ENCODE data around the gene PIGC.
"Not testable (repeated sequence)": the region's sequence is repeated elsewhere in the genome, so short reads cannot be mapped to it uniquely, and the experiment has no call there.

PIGC gene

DNA sequence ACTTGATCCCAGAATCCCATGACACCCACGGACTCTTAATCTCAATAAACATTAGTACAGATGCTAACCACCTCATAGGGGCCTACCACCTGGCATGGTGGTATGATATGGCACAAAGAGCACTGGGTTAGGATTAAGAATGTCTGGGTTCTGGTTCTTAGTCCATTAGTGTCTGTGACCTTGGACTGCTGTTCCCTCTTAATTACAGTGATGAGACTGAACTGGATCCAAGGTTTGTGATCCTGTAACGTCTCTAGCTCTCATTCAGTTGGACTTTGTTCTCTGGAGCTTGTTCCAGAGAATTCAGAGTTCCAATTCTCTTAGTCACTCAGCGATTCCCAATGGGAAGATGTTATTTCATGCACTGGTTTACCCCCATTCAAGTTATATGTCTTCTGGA, 23.6 kb upstream of the PIGC start:
- no peak for DNase-seq (ENCODE audit: extremely low read depth in 1 of 2, low read depth in 1 of 2)

- no peak for DNase-seq (ENCODE audit: extremely low read depth in 1 of 2, low read depth in 1 of 2)
These were observed 23.0 kb upstream of the PIGC start for GRCh38 chr1:172466795-172467407.

DNA sequence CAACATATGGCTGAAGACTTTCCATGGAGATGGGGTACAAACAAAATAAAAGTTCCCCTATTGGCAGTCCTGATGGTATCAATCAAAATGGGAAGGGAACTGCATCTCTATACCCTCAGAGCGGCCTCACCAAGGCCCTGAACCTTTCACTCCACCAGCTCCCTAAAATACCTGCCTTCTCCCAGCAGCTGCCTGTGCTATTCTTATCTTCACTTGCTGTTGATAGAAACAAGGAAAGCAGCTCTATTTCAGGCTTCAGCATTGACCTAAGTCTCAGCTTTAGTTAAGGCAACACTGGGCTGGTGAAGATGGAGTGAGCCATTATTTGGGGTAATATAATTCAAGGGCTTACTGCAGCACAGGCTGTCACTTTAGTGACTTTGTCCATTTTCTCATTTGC, 21.7 kb upstream of the PIGC start:
- DNase-seq (ENCODE audit: extremely low read depth in 1 of 2, low read depth in 1 of 2) = no peak

DNA sequence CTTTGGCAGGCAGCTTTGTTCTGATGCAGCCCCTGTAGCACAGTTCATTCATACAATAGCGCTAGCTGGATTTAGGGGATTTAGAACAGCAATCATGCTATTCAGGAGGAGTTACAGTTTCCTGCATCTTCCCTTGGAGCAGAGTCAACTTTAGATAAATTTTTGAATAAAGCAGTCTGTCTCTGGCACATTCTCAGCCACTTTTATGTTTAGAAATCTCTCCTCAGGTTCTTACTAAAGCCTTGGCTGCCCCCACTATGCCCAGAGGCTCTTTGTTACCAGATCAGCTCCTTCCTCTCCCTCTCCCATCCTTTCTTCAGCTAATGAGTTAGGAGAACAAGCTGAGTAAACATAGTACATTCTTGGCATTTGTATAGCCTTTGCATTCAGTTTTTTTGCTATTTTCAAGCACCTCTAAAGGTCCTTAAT, 17.0 kb upstream of the PIGC start:
- no peak for DNase-seq (ENCODE audit: extremely low read depth in 1 of 2, low read depth in 1 of 2)

DNA sequence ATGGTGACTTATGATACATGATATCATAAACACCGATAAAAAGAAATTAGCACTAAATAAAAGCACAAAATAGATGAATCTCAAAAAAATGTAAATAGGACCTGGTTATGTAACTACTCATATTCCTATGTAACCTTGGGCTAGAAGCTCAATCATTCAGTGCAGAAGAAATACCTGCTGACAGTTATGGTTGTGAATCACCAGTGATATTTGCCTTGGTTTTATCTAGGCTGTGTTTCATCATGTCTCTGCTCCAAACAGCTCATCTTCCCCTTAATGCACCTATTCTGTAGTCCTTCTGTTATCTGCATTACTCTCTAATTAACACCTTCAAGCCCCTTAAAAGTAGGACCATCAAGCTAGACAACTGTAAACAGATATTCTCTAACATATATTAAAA, 16.3 kb upstream of the PIGC start:
- no peak for DNase-seq (ENCODE audit: extremely low read depth in 1 of 2, low read depth in 1 of 2)

DNA sequence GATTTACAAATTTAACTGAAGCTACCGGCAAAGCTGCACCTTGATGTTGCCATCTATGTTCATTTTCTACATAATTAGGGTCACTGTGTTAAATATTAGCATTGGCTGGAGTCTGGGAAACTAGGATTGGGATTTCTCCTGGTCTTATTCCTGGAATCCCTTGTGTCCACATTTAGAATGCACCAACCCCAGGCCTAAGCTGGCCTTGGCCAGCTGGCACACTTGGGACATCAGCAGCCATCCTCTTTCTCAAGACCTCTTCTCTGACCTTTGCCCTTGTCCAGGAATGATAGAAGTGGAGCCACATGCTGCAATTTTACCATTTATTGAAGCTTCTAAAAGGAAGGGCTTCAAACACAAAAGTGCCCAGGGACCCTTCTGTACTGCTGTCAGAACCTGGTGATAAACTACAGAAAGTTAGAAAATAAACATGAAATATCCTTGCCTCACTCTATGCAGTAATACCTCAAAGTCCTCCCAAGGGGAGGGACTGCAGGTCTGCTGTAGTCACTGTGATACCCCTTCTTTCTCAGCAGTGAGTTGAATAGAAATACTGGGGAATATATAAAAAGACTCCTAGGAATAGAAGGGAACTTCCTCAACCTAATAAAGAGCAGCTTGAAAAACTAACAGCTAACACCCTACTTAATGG, 13.7 kb upstream of the PIGC start:
- DNase-seq (ENCODE audit: extremely low read depth in 1 of 2, low read depth in 1 of 2) = no peak

- DNase-seq (ENCODE audit: extremely low read depth in 1 of 2, low read depth in 1 of 2) = no peak
These were observed 12.5 kb upstream of the PIGC start for GRCh38 chr1:172456344-172456769.

GRCh38 chr1:172455451-172455850, 11.6 kb upstream of the PIGC start:
- no peak for DNase-seq (ENCODE audit: extremely low read depth in 1 of 2, low read depth in 1 of 2)

DNA sequence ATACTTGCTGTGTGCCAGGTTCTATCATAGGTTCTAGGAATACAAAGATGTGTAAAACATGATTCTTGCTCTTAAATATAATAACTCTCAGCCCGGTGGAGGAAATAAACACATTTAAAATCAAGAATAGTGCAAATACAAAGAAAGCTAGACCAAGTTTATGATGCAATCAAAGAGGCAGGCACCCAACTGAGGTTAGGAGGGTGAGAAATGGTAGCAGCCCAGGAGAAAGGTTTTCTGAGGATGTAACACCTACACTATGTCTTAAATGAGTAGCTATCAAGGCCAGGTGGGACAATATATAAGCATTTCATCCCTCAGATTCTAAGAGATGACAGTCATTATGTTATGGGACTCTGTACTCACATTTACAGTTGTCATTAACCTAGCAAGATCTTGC, 9.7 kb upstream of the PIGC start:
- DNase-seq (ENCODE audit: extremely low read depth in 1 of 2, low read depth in 1 of 2) = no peak

GRCh38 chr1:172453153-172453545, 9.3 kb upstream of the PIGC start:
- DNase-seq (ENCODE audit: extremely low read depth in 1 of 2, low read depth in 1 of 2) = no peak

GRCh38 chr1:172452536-172453152, 8.8 kb upstream of the PIGC start:
- no peak for DNase-seq (ENCODE audit: extremely low read depth in 1 of 2, low read depth in 1 of 2)

DNA sequence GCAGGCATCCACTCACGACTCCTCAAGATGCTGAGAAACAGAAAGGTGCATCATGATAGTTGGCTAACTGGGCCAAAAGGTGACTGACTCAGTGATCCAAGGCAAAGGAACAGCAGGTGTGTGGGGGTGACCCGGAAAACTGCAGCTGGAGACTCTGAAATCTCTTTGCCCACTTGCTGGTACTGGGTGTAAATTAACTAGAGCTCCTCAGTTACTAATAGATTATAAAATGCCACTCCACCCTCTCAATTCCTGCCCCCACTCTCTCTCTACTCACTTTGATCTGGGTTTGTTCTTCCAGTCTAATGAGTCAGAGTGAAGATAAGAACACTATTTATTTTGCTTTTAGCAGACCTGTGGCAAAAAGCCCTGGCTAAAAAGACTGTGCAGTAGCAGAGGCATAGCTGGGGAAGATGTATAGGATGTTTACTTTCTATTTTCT, 7.2 kb upstream of the PIGC start:
- DNase-seq (ENCODE audit: extremely low read depth in 1 of 2, low read depth in 1 of 2) = no peak

DNA sequence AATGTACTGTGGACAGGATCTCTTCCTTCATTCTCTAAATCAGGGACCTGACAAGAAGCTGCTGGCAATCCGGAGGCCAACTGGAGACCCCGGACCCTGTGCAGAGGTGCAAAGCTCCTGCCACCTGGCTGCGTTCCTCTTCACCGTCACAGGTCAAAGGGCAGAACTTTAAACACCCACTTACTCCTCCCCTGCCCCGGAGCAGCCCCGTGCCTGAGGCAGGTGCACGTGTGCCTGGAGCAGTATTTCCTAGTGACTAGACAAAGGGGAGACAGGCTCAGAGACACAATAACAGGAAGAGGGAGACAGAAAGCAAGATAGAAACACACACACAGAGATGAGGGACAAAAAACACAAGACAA, 6.6 kb upstream of the PIGC start:
- no peak for DNase-seq (ENCODE audit: extremely low read depth in 1 of 2, low read depth in 1 of 2)

DNA sequence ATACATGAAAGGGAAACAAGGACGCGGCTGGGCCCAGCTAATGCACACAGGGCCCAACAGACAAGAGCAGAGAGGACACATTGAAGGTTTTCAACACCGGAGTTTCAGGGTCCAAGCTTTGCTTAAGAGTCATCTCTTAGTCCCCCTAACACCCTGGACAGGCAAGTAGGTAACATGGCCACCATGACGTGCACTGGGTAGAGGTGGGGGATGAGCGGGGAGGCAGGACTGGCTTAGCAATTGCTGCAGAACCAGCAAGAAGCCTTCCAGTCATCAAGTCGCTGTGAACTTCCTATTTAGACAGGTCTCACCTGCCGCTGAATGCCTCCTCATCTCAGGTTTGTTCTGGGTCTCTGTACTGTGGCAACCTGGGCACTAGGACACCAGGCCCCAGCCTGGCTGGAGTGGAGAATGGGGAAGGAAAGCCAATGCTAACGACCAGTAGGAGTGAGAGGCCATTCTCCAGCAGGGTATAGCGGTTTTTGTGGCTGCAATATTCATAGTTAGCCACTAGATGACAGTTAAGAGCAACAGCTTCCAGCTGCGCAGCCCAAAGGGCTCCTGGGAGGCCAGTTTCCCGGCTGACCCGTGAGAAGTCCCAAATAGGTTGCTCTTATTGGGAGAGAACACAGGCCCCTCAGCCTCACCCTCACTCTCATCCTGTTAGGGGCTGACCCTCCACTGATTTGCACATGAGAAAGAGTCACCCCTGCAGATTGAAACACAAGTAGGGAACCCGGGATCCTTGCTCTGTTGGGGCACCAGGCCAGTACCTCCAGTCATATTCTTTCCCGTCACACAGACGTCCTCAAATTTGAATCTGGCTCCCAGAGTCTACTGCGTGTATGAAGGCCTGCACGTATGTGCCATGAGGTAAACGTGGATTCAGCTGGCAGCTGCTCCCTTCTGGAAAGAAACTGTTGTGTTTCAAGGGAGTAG, 6.0 kb upstream of the PIGC start:
- no peak for DNase-seq (ENCODE audit: extremely low read depth in 1 of 2, low read depth in 1 of 2)

DNA sequence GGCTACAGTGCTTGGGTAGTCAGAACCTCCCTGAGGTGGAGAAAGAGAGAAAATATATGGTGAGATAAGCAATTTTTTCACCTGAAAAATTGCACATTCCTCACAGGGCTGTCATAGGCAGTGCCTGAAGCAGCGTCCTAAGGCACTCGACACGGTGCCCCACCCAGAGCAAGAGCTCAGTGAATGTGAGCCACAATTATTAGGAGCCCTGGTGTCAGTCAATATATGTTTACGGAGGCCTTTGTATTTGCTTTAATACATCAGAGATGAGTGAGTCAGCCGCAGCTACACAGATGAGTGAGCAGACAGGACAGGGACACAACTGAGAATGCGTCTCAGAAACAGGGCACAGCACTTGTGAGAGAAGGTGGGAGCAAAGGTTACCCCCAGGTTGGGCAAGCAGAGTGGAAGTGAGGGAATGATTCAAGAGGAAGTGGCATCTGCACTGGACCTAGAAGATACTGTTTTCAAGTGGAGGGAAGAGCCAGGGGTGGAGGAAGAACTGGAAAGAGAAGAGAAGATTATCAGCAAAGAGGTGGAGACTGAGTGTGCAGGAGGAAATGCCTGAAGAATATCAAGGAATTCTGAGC, 5.2 kb upstream of the PIGC start:
- DNase-seq (ENCODE audit: extremely low read depth in 1 of 2, low read depth in 1 of 2) = no peak

DNA sequence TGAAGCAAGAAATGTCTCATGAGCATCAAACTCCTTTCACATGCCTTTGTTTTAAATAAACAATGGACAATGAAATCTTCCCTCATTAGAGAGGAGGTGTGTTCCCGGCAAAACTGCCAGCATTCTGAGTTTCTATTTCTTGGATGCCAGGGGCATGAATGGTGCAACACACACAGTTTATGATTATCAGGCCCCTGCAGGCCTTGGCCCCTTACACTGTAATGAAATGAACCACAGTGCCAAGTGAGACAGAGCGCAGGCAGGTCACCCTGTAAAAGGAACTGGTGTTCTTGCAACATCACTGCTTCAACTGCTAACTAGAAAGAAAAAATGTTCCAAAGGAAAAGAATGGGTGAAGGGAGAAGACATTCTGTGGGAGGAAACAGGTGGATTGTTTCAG, 3.8 kb upstream of the PIGC start:
- DNase-seq (ENCODE audit: extremely low read depth in 1 of 2, low read depth in 1 of 2) = no peak

GRCh38 chr1:172446547-172446946, 2.7 kb upstream of the PIGC start:
- DNase-seq (ENCODE audit: extremely low read depth in 1 of 2, low read depth in 1 of 2) = no peak

GRCh38 chr1:172442843-172443565, 865 bp downstream of the PIGC start:
- no peak for DNase-seq (ENCODE audit: extremely low read depth in 1 of 2, low read depth in 1 of 2)

GRCh38 chr1:172442404-172442803, 1.5 kb downstream of the PIGC start:
- no peak for DNase-seq (ENCODE audit: extremely low read depth in 1 of 2, low read depth in 1 of 2)

- DNase-seq (ENCODE audit: extremely low read depth in 1 of 2, low read depth in 1 of 2) = not testable (repeated sequence)
These were observed 6.7 kb downstream of the PIGC start for GRCh38 chr1:172437183-172437582.

Data from stimulated activated CD8-positive, alpha-beta memory T cell treated with anti-CD3 and anti-CD28 coated beads, Interleukin-7, amount 100 ng/mL, for 48 hours (primary cell).